NCI-H1694 (cell line): ENCODE results near the gene ECI1.
"Not testable (repeated sequence)": the region's sequence is repeated elsewhere in the genome, so short reads cannot be mapped to it uniquely, and the experiment has no call there.

Source experiments
- DNase-seq: peaks from one replicate; lab custom pipeline; 2025; lab: John Stamatoyannopoulos, UW

Gene ECI1

GRCh38 chr16:2210386-2211365 lies 40.7 kb downstream of the ECI1 start, which contains the start of gene BRICD5:
TSS of gene BRICD5 (minus strand) at chr16:2210863. CDS start at chr16:2210833, 30 bp downstream.
- DNase-seq = no peak

DNA sequence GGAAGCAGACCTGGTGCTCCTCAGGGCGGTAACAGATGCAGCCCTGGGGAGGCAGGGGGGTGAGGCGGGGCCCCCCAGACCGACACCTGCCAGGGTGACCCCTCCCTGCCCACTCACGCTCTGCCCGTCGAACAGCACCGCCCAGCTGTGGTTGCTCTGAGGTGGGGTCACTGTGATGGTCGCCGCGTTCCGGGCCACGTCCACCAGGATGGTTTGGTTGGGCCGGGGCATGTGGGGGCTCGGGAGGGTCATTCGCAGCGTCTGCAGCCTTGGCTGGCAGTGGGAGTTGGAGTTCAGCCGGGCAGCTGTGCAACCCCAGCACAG lies 41.4 kb downstream of the ECI1 start:
- DNase-seq = no peak

DNA sequence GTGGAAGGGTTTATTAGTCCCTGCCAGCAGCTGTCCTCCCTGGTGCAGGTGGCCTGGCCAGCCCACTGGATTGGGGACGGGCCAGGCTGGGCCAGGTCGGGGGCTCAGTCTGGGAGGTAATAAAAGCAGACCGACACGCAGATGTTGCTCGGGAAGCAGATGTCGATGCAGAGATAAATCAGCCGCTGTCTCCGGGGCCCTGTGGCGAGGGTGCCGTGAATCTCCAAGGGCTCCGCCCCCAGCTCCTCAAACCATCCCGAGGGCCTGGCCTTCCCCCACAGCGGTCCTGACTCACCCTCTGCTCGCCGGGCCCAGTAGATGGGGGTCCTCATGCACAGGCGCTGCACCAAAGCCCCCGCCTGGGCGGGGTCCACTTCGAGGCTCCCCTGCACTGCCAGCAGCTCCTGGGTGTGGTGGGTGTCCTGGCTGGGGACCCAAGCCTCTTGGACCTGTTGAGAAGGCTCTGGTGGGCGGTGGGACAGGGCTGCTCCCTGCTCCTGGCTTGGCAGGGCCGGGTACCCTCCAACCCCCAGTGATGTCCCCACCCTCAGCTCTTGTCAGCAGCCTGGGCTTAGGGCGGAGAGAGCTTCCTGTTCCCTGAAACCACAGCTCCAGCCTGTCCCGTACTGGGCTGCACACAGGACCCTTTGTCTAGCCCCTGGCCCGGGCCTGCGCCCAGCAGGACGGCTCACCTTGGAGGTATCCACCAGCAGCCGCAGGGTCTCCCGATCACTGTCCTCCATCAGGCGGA lies 42.0 kb downstream of the ECI1 start:
- no peak for DNase-seq

DNA sequence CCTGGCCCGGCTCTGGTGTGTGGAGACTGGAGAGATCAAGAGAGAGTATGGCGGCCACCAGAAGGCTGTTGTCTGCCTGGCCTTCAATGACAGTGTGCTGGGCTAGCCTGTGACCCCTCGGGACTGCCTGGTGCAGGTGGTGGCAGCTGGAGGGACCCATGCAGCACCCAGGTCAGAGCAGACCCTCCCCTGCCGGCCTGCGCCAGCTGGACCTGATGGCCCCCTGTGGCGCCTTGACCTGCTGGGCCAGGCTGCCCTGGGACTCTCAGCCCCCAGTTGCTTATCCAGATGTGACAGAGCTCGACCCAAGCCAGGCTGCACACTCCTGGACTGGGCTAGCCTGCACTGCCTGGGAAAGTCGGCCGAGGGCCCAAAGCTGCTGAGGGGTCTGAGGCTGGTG lies 42.6 kb downstream of the ECI1 start:
- DNase-seq = no peak

DNA sequence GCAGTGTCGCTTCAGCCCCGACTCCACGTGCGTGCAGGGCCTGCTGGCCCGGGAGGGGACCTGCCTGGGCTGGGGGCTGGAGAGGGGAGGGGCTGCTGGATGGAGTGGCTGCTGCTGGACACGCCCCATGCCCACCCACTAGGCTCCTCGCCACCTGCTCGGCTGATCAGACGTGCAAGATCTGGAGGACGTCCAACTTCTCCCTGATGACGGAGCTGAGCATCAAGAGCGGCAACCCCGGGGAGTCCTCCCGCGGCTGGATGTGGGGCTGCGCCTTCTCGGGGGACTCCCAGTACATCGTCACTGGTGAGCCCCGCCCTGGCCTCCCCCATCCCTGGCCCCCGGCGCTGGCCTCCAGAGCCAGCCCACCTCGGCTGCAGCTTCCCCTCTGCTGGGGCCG lies 43.1 kb downstream of the ECI1 start:
- peak; percentile 16 for DNase-seq

DNA sequence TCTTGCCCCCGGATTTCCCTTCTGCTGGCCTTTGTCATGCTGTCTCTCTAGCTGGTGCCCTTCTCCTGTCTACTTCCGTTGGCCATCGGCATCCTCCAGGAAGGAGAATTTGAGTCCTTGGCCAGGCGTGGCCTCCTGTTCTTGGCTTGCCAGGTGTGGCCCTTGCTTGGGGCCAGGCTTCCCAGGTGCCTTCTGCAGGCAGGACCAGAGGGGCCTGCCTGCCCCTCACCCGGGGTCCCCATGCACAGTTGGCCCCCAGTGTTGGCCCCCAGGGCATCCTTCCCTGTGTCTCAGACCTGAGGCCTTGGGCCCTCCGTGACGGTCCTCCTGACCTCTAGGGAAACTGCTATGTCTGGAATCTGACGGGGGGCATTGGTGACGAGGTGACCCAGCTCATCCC lies 43.5 kb downstream of the ECI1 start:
- DNase-seq = no peak

DNA sequence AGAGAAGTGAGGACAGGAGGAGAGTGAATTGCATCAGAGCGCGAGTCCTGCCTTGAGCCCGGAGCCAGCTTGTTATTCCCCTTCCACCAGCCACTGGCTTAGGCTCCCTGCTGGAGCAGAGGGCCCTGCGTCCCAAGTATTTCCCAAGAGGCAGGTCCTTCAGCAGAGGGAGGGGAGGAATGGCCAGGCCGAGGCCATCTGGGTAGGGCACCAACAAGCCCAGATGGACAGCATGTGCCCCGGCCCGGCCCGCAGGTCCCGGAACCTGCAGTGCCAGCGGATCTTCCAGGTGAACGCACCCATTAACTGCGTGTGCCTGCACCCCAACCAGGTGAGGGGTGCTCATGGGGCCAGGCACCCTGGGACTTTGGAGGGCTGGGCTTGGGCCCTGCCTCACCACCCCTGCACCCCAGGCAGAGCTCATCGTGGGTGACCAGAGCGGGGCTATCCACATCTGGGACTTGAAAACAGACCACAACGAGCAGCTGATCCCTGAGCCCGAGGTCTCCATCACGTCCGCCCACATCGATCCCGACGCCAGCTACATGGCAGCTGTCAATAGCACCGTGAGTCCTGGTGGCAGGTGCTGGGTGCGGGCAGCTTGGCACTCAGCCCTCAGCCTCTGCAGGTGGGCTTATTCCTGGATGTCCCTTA lies 44.5 kb downstream of the ECI1 start:
- DNase-seq = no peak

DNA sequence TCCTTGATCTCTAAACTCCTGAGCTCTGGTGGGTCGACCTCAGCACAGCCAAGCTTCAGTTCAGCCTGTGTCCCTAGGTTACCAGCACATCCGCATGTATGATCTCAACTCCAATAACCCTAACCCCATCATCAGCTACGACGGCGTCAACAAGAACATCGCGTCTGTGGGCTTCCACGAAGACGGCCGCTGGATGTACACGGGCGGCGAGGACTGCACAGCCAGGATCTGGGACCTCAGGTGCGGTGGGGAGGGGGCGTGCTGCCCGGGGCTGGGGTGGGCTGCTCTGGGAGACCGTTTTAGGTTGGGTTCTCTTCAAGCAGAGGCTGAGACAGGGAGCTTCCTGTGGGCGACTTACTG lies 45.0 kb downstream of the ECI1 start:
- DNase-seq = no peak

- DNase-seq = no peak
Observed at GRCh38 chr16:2205967-2206313, 45.4 kb downstream of the ECI1 start.

- peak; percentile 56 for DNase-seq
Observed at GRCh38 chr16:2205104-2205966, 46.1 kb downstream of the ECI1 start, which contains the start of gene MLST8. TSS of gene MLST8 (plus strand) at chr16:2205454. CDS start at chr16:2206086, 632 bp downstream.

- DNase-seq = no peak
Observed at GRCh38 chr16:2204416-2205103, 46.8 kb downstream of the ECI1 start.

DNA sequence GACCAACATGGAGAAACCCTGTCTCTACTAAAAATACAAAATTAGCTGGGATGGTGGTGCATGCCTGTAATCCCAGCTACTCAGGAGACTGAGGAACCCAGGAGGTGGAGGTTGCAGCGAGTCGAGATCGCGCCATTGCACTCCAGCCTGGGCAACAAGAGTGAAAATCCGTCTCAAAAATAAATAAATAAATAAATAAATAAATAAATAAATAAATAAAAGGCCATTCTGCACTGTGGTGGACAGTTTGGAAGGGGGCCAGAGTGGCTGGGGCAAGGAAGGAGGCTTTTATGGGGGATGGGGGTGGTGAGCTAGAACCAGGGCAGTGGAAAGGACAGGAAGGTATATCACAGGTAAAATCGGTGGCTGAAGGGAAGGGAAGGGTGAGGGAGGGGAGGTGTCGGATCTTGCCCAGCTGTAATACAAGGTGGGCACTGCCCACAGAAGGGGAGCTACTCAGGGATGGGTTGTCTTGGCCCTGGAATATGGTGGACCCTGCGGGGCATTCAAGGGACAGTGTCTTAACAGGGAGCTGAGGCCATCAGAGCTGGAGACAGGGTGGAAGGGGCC lies 48.2 kb downstream of the ECI1 start:
- DNase-seq = not testable (repeated sequence)

- DNase-seq = no peak
Observed at GRCh38 chr16:2200313-2200712, 51.1 kb downstream of the ECI1 start.

GRCh38 chr16:2199621-2200139 lies 51.7 kb downstream of the ECI1 start:
- no peak for DNase-seq

- DNase-seq = no peak
Observed at GRCh38 chr16:2199095-2199494, 52.3 kb downstream of the ECI1 start.

DNA sequence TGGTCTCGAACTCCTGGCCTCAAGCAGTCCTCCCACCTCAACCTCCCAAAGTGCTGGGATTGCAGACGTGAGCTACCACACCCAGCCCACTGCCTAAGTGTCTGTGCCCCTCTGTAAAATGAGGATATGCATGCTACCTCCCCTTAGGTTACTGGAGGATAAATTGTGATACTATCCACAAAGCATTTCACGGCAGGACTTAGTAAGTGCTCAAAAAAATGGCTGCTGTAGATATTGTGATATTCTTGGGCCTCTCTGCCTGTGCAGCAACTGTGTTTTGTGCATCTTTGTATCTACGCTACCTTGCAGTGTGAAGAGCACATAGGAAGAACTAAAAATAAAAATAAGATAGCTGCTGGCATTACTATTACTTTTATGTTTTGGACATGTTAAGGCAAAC lies 53.1 kb downstream of the ECI1 start:
- no peak for DNase-seq

DNA sequence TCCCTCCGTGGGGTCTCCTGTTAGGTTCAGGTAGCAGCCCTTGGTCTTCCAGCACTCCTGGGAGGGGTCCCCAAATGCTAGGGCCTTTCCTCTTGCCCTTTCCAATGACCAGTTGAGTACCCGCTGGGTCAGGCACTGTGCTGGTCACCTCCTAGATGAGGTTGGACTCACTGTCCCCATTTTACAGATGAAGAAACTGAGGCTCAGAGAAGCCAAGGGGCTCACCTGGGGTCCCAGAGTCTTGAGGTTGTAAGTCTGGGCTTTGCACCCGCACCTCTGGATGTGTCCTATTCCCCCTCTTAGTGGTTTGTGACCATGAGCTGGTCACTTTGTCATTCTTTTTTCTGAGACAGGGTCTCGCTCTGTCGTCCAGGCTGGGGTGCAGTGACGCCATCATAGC lies 53.6 kb downstream of the ECI1 start:
- no peak for DNase-seq

GRCh38 chr16:2196981-2197511 lies 54.3 kb downstream of the ECI1 start:
- no peak for DNase-seq

DNA sequence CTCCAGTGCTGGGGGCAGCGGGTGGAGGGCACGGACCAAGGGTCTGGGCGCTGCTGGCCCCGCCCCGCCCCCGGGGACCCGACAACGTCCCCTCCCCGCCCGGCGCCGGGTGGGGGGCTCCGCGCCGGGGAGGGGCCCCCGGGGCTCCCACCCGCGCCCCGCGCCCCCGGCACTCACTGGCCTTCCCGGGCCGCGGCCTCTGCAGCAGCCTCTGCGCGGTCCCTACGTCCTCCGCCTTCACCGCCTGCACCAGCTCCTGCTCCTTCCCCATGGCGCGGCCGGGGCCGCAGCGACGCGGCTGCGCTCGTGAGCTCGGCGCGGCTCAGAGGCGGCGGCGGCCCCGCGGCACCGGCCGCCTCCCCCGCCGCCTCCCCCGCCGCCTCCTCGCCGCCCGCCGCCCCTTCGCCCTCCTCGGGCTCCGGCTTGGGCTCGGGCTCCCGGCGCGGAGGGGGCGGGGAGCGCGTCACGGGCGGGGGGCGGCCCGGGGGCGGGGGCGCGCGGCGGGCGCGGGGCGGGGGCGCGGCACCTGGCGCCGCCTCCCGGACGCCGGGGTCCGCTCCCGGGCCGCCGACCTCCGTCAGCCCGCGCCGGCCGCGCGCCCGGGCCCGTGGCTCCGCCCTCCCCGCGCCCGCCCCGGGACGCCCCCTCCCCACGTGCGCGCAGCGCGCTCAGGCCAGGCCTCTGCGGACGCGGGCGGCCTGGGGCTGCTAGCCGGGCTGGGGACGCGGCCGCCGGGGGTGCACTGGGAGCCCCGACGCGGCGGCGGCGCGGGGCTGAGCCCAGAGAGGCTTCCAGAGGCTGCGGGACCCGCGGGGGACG lies 55.0 kb downstream of the ECI1 start, which contains the start of gene CASKIN1:
CASKIN1 (minus strand) TSS at position 444 of the 819 bp plus-strand sequence; CDS start at position 271, 173 bp downstream.
- no peak for DNase-seq
